GM12801 (cell line): Measurements from ENCODE around the gene MYO16.

Experiments
- TF ChIP-seq, protein P1 (sequence below): IDR thresholded peaks from one replicate; pipeline ENCODE4 v1.5.1; 2011; ENCODE audit warnings: control low read depth; ENCODE audit not compliant: insufficient read length; ENCODE audit errors: extremely low read depth

Gene MYO16

GRCh38 chr13:108680011-108680410, 50.6 kb downstream of the MYO16 start:
- TF ChIP-seq, protein P1, sequence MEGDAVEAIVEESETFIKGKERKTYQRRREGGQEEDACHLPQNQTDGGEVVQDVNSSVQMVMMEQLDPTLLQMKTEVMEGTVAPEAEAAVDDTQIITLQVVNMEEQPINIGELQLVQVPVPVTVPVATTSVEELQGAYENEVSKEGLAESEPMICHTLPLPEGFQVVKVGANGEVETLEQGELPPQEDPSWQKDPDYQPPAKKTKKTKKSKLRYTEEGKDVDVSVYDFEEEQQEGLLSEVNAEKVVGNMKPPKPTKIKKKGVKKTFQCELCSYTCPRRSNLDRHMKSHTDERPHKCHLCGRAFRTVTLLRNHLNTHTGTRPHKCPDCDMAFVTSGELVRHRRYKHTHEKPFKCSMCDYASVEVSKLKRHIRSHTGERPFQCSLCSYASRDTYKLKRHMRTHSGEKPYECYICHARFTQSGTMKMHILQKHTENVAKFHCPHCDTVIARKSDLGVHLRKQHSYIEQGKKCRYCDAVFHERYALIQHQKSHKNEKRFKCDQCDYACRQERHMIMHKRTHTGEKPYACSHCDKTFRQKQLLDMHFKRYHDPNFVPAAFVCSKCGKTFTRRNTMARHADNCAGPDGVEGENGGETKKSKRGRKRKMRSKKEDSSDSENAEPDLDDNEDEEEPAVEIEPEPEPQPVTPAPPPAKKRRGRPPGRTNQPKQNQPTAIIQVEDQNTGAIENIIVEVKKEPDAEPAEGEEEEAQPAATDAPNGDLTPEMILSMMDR, result no peak

DNA sequence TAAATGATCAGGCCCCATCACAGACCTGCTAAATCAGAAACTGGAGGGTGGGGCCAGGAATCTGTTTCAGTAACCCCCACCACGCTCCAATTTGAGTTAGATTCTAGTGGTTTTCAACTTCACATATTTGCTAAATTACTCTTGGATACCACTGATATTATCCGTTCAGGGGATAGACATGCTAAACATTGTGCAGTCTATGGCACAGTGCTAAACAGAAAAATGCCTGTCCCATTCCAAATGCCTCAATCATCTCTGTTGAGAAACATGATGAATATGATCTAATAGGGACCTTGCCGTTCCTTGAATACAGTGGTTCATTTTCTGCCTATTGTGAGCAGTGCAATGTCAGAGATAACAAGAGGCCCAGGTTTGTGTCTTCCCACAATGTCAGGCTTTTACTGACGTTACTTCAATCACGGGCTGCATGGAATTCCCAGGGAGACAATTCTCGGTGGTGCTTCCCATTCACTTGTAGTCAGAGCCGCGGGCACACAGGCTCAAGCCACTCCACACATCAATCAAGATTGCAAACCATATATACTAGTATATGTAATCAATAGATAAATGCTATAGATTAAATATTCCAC, 52.7 kb downstream of the MYO16 start:
- TF ChIP-seq, protein P1, result no peak

DNA sequence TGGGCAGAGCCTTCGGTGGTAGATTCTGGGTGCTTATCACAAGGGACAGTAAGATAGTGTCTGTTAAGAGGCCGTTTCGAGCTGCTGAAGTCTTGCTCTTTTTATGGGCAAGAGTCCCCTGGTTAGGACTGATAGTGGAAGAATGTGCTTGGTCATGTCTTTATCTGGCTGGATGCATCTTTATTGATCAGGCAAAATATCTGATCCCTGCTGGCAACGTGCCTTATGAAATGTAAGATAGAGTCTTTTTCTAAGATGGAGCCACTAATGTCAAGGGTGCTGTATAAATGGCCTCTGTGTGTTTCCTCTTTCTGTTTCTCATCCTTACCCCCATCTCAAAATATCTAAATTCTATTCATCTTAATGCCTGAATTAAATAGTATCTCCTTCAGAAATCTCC, 53.3 kb downstream of the MYO16 start:
- TF ChIP-seq, protein P1, result no peak

DNA sequence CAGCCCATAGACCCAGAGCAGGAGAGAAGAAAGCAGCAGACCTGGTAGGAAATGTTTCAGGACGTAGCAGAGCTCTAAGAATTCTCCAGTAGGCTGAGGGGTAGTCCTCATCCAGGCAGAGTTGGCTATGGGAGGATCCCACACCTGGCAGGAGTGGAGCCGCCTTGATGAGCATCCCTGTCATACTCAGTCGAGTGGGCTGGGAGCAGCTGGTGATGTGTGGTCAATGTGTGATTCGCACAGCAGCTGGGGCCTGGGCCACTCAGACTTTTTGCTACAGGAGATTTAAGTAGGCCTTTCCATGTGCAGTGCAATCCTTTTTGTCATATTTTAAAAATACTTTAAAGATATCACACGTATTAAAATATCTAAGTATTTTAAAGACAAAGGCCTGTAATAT, 56.6 kb downstream of the MYO16 start:
- TF ChIP-seq, protein P1, result no peak

GRCh38 chr13:108690726-108691125, 61.3 kb downstream of the MYO16 start:
- TF ChIP-seq, protein P1, result no peak

DNA sequence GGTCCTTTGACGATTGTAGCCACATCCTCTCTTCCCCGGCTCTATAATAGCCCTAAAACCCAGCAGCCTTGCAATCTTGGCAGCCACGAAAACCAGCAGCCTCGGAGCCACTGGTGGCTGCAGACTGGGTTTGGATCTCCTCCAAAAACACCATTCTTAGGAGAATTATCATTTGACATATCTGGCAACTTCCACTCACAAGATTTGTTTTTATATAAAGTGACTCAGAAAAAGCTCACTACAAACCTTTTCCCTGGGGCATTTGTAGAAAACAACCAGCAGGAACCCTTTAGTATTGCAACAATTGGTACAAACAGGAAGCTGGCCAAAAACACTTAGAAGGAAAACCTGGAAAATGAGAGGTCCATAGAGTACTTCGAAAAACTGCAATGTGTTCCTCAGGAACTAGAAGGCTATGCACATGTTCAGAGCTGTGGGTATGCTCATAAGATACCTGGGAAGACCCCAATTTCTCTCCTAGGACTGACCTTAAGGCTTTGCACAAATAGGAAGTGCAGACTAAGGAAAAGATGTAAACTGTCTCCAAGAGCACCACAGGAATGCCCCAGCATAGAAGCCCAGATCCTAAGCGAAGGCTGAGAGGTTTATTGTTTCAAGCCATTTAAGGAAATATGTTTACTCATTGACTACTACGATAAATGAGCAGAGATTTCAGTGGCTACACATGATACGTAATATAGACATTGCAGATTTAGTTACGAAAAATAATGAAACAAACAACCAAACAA, 71.2 kb downstream of the MYO16 start:
- TF ChIP-seq, protein P1, result no peak

GRCh38 chr13:108702171-108702570, 72.8 kb downstream of the MYO16 start:
- TF ChIP-seq, protein P1, result no peak
